C4-2B (cell line): ENCODE results near the gene GPRC5D.

Experiments used
- H3K27ac ChIP-seq: fragments of 450-650 bp; 2 replicates; pipeline ENCODE4 v1.5.1; 2017
- CTCF ChIP-seq: fragments of 450-650 bp; conservative IDR thresholded peaks from 2 replicates; pipeline ENCODE4 v1.5.1; 2017; ENCODE audit warnings: mild to moderate bottlenecking
- ZFX ChIP-seq: fragments of 450-650 bp; IDR thresholded peaks from 2 replicates; pipeline ENCODE4 v1.6.1; 2017

The GPRC5D gene

GRCh38 chr12:12997734-12998133 lies 45.8 kb upstream of the GPRC5D start:
- no peak for TF ChIP-seq CTCF
- no peak for TF ChIP-seq ZFX
- no peak overlapping the region for H3K27ac ChIP-seq

DNA sequence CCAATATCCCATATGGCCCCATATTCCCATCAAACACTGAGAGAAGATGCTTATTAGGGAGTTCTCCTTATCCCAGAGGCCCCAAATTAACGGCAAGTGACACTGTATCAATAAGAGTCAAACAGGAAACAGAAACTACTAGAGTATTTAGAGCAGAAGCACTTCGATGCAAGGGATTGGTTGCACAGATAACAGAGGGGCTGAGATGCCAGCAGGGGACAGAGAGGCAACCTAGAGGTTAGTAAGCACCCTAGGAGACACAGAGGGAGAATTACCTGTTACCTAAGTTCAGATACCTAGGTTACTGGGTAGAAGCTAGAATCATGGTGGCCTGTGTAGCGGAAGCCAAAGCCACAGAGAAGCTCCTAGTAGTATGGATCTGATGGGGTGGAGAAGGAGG lies 45.2 kb upstream of the GPRC5D start:
- TF ChIP-seq ZFX (no peak), CTCF (no peak)
- no peak overlapping the region for H3K27ac ChIP-seq

- TF ChIP-seq CTCF (no peak), ZFX (no peak)
Measured at GRCh38 chr12:12996209-12996608, 44.2 kb upstream of the GPRC5D start.

DNA sequence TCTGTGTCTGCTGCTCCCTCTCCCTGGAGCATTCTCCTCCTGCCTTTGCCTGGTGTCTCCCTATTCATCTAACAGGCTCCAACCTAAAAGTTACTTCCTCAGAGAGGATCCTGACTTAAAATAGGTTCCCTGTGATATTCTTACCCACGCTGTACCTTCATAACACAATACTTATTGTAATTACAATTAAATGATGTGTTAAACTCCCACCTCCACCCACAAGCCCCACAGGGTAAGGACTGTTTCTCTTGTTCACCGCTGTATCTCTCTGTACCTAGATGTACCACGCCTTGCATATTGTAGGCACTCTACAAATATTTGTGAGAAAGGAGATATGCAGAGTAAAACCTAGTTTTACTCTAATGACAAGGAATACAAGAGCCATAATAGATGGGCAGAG lies 43.1 kb upstream of the GPRC5D start:
- H3K27ac ChIP-seq, result no peak overlapping the region
- no peak for TF ChIP-seq ZFX
- TF ChIP-seq CTCF, result no peak

More at GRCh38 chr12:12996209-12996608, 44.2 kb upstream of the GPRC5D start:
- H3K27ac ChIP-seq, result no peak overlapping the region

- TF ChIP-seq ZFX (no peak), CTCF (no peak)
- no peak overlapping the region for H3K27ac ChIP-seq
Measured at GRCh38 chr12:12993367-12993766, 41.4 kb upstream of the GPRC5D start.

- H3K27ac ChIP-seq, result no peak overlapping the region
- TF ChIP-seq CTCF, result no peak
- TF ChIP-seq ZFX, result no peak
Measured at GRCh38 chr12:12992418-12993130, 40.6 kb upstream of the GPRC5D start.

DNA sequence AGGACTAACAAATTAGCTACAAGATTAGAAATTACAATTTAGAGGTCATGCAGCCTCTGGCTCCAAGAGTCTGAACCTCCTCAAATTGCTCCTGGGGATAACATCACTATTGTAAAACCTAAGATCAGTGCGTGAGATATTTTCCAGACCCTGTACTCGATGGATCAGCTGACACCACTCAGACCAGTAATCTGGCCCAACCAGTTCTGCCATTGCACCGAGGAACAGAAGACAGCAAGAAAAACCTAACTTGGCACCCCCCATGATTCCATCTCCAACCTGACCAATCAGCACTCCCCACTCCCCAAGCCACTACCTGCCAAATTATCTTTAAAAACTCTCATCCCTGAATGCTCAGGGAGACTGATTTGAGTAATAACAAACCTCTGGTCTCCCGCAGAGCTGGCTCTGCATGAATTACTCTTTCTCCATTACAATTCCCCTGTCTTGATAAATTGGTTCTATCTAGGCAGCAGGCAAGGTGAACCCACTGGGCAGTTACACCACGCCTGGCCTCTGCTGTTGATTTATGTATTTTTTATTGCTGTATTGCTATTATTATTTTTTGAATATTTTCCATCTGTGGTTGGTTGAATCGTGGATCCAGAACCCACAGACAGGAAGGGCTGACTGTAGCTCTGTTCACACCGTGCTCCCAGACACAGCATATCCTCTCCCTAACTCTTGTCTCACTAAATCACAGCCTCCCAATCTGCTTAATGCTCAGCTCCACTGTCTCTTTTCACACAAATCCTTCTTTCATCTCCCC lies 38.9 kb upstream of the GPRC5D start:
- TF ChIP-seq ZFX (no peak), CTCF (no peak)
- no peak overlapping the region; the same call in 1 of the 2 replicates for H3K27ac ChIP-seq
